Stimulated activated CD4-positive, alpha-beta T cell treated with anti-CD3 and anti-CD28 coated beads, TNF-alpha, amount 100 ng/mL, for 24 hours (primary cell): ENCODE results near the gene MEF2C.

Experiments used
- DNase-seq, 3 experiments: peaks; one replicate each; pipeline ENCODE4 v3.0.0-alpha.2; 2020; ENCODE audit warnings: low read depth in 3 of 3

MEF2C gene

DNA sequence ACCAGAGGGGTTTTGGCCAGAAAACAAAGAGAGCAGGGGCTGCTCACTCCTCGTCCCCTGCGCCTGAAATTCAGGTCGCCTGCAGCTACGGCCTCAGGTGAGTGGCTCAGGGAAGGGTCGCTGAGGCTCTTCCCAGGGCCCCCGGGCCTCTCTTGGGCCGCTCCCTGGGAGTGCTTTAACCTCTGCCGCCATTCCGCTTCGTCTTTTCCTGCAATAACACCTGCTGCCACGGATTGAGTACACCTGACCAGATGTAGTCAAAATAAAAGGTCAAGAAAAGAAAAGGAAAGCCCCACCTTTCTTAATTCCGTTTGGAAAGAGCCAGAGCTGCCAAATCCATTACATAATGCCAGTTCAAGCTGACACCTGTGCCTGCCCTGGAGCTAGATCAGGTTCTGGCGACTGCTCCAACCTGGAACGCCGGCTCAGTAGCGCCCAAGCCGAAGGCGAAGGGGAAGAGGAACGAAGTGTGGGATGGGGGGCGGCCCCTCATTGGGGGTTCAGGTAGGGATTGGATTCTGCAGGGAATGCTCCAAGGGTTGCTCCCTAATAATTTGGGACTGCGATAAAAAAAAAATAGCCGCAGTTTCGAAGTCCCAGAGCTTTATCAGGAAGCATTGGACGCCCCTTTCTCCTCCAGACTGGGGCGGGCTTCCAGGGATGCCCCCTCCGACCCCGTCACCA, 193.9 kb downstream of the MEF2C start:
- no peak for DNase-seq

GRCh38 chr5:88688156-88688983, 194.6 kb downstream of the MEF2C start:
- DNase-seq = no peak

- no peak for DNase-seq
Observed at GRCh38 chr5:88687373-88687911, 195.5 kb downstream of the MEF2C start.

GRCh38 chr5:88686726-88687125, 196.3 kb downstream of the MEF2C start:
- DNase-seq = no peak

DNA sequence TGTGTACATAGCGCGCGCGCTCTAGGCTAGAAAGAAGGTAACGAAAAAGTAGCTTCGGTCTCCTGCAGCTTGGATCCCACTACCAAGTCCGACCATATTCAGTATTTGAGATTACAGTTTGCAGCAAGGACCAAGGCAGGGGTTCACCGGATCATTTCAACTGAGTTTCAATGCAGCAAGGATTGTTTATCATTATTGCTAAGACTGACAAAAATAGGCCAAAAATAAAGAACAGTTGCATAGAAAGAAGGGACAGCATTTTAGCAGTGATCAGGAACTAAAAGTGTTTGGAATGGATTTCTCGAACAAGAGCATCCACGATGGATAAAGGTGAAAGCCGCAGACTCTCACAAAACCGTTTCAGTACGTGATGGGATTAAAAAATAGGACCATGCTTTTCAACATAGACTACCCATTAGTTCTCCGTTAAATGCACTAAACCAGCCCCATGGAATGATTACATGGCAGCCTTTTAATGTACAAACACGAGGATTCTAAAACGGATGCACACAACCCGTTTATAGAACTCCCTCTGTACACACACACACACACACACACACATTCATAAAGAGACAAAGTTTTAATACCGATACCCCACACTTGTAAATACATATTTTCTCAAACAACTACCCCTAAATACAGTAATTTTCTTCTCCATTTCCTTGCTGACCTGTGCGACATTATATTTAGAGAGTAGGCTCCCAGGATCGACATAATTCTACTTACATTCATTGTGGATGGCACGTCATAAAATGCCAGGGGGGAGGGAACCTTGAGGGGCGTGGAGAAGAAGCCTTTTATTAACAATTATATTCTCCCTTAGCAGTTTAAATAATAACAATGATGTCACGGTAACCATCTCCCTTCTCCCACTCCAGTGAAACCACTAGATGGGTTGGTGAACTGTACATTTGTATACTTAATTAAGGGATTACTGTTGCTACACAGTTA, 197.1 kb downstream of the MEF2C start:
- no peak for DNase-seq

DNA sequence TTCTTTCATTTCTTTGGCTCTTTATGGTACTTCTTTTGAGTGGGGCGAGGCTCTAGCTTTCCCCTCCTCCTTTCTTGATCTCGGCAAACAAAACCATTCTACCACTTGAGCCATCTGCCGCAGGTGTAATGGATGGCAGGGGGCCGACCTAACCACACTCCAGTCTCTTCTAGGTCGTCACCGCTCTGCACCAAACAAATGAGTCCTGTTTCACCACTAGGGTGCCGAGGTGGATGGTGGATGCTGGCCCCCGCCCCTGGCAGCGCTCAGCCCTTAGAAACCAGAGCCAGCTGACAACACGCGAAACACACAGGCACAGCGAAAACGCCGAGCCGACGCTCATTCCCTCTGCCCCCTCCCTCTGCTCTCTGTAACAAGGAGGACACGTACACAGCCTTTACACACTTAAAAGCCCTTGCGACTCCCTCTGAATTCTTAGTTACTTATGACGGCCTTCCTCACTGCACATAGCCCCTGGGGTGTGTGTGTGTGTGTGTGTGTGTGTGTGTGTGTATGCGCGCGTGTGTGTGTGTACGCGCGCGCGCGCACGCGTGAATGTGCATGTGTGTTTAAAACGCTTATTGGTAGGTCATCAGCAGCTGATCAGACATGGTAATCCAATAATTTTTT, 199.4 kb downstream of the MEF2C start:
- DNase-seq = no peak

GRCh38 chr5:88682881-88683361, 200.1 kb downstream of the MEF2C start:
- no peak for DNase-seq

GRCh38 chr5:88682131-88682530, 200.9 kb downstream of the MEF2C start:
- no peak for DNase-seq

DNA sequence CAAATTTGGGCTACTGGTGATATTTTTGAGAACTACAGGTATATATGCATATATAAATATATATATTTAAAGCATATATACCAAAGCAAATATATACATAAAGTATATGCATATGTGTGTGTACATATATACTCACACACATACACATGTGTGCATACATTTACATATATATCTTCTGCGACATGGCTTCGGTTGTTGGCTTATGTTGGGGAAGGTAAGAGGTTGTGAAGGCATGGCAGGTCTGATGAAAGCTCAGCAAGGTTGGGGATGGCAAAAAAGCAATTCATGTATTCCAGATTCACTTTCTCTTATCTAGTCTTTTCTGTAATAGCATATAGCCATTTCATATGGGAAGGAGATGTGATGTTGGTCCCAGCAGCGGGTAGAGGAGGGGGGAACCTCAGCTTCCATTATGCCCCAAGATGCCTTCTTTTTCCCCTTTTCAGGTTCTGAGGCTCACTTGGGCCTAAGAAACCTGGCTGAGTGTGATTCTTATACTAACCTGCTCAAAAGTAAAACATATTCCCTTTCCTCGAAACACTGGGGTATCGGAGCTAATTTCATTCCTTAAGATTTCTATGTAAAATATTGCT, 201.7 kb downstream of the MEF2C start:
- DNase-seq = no peak

GRCh38 chr5:88680253-88681132, 202.5 kb downstream of the MEF2C start:
- DNase-seq = peak; percentile 53 to 72 (median 55)

DNA sequence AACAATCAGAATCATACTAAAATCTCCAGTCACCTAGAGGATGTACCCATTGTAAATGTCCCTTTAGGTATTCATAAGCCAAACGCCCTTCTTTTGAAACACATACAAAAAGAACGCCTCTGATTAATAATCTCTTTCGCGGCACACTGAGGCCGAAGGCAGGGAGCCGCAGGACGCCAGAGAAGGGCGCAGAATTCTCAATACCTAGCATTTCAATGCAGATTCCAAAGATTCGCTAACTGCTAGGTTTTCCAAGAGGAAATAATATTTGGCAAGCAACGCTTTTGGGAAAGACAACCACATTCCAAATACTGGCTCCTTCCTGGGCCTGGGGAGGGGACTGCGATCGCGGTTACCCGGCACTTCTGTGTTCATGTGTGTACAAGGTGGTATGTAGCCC, 203.3 kb downstream of the MEF2C start:
- no peak for DNase-seq

GRCh38 chr5:88678770-88679381, 204.1 kb downstream of the MEF2C start:
- DNase-seq = no peak

- no peak for DNase-seq
Observed at GRCh38 chr5:88677943-88678769, 204.8 kb downstream of the MEF2C start.

DNA sequence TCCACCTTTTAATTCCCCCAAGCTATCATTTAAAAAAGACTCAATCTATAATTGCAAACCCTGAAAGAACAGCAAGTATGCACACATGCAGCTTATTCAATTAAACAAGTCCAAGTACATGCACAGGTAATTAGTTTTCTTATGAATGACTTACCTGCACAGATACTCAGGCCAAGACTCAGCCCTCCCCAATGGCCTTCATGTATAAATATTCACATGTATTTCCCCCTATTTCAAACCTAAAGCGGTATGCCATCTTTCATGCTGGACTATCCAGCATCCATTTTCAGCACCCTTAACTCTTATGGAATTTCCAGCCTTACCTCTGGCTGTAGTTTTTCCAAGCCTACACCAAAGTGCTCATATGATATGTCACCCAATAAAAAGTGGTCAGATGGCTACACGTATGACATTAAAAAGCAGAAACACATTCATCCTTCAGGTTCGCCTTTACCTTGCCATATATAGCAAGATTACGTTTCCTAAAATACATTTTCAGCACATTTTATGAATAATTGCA, 205.5 kb downstream of the MEF2C start:
- DNase-seq = no peak

GRCh38 chr5:88676637-88677375, 206.2 kb downstream of the MEF2C start:
- no peak for DNase-seq

DNA sequence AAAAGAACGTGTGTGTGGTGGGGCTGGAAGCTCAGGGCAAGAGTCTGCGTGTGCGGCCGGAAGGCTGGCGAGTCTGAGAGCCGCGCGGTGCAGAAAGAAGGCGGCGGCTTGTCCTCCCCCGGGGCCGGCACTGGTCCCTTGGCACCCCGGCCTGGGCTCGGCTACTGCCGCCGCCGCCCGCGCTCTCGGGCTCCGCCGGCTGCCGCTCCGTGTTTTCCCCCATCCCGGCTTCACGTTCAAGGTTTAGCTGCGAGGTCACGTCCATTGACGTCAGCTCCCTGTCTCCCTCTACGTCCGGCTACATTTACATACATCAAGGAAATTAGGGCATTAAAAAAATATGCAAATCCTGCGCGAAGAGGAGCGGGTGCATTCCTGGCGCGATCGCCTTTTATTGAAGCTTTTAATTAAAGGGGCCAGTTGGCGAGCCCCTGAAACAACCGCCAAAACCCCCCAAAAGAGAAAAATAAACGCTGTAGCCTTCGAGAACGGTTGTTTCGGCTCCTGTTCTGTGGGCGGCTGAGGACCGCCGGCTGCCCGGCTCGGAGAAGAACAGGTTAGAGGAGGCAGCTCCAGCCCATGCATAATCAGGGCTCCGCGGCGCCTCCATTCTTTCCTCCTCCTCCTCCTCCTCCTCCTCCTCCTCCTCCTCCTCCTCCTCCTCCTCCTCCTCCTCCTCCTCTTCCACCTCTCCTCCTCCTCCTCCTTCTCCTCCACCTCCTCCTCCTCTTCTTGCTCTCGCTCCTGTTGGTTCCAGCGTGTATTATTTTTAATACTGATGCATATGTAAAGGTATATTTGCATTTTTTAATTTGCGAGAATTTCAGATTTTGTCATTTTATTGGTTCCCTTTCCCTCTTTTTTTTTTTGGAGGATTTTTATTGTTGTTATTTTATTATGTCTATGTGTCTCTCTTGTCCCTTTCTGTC, 207.0 kb downstream of the MEF2C start:
- no peak for DNase-seq
